Measurements from ENCODE around the gene PFKL.

Gene PFKL

GRCh38 chr21:44267655-44268142 is 32.2 kb upstream of the PFKL start:
- no peak; the same call in 1 of the 2 replicates for TF ChIP-seq CTCF (conservative IDR thresholded peaks at IDR 0.05; ENCODE audit: low read length)
- no peak for DNase-seq (ENCODE audit: low read depth)
- no peak overlapping the region for H3K4me3 ChIP-seq (ENCODE audit: low read length)

- no peak for DNase-seq (ENCODE audit: low read depth)
- no peak for TF ChIP-seq CTCF (conservative IDR thresholded peaks at IDR 0.05; ENCODE audit: low read length)
- no peak overlapping the region for H3K4me3 ChIP-seq (ENCODE audit: low read length)
These were observed 30.8 kb upstream of the PFKL start for GRCh38 chr21:44269090-44269489.

- H3K4me3 ChIP-seq (ENCODE audit: low read length) = no peak overlapping the region
- TF ChIP-seq CTCF (conservative IDR thresholded peaks at IDR 0.05; ENCODE audit: low read length) = no peak
- DNase-seq (ENCODE audit: low read depth) = no peak
These were observed 28.1 kb upstream of the PFKL start for GRCh38 chr21:44271558-44272283.

GRCh38 chr21:44272284-44272858 is 27.5 kb upstream of the PFKL start:
- TF ChIP-seq CTCF (conservative IDR thresholded peaks at IDR 0.05; ENCODE audit: low read length) = no peak
- DNase-seq (ENCODE audit: low read depth) = no peak
- H3K4me3 ChIP-seq (ENCODE audit: low read length) = no peak overlapping the region

- no peak for TF ChIP-seq CTCF (conservative IDR thresholded peaks at IDR 0.05; ENCODE audit: low read length)
- no peak overlapping the region for H3K4me3 ChIP-seq (ENCODE audit: low read length)
- no peak for DNase-seq (ENCODE audit: low read depth)
These were observed 26.8 kb upstream of the PFKL start for GRCh38 chr21:44273046-44273445.

- TF ChIP-seq CTCF (conservative IDR thresholded peaks at IDR 0.05; ENCODE audit: low read length) = no peak
- no peak for DNase-seq (ENCODE audit: low read depth)
- H3K4me3 ChIP-seq (ENCODE audit: low read length) = no peak overlapping the region
These were observed 24.8 kb upstream of the PFKL start for GRCh38 chr21:44275041-44275440.

Data from AG10803 (cell line).